GM23248 (cell line): ENCODE results near the gene CELF1. TPM values are rescaled to one million over a fixed set of nuclear protein-coding genes. Genes with fewer than 3 reads are reported as not detected.

Source experiments
- DNase-seq: peaks from one replicate; pipeline ENCODE4 v3.0.0-alpha.2; 2015
- H2AFZ ChIP-seq: fragments of 200-600 bp; sonication (generic); 2 replicates; pipeline ENCODE4 v1.6.1; 2016; ENCODE audit warnings: antibody characterized with exemption
- H3F3A ChIP-seq: fragments of 200-600 bp; sonication (generic); 2 replicates; pipeline ENCODE4 v1.6.1; 2016; ENCODE audit warnings: mild to moderate bottlenecking, antibody characterized with exemption, mixed run types; ENCODE audit not compliant: insufficient read depth
- H3K27ac ChIP-seq: fragments of 200-600 bp; sonication (generic); 2 replicates; pipeline ENCODE4 v1.5.1; 2016; ENCODE audit warnings: mild to moderate bottlenecking
- H3K27me3 ChIP-seq: fragments of 200-600 bp; sonication (generic); replicated peaks from 2 replicates; pipeline ENCODE4 v1.6.1; 2016; ENCODE audit warnings: mild to moderate bottlenecking; ENCODE audit not compliant: insufficient read depth
- H3K36me3 ChIP-seq: fragments of 200-600 bp; sonication (generic); 2 replicates; pipeline ENCODE4 v1.6.1; 2016; ENCODE audit warnings: low read depth, mild to moderate bottlenecking
- H3K4me1 ChIP-seq: fragments of 200-600 bp; sonication (generic); 2 replicates; pipeline ENCODE4 v1.6.1; 2016; ENCODE audit warnings: mild to moderate bottlenecking; ENCODE audit not compliant: insufficient read depth
- H3K4me2 ChIP-seq: fragments of 200-600 bp; sonication (generic); one replicate; pipeline ENCODE4 v1.6.1; 2016; ENCODE audit warnings: mild to moderate bottlenecking; ENCODE audit not compliant: unreplicated experiment
- H3K4me3 ChIP-seq: fragments of 200-600 bp; sonication (generic); 2 replicates; pipeline ENCODE4 v1.5.1; 2016; ENCODE audit warnings: mild to moderate bottlenecking
- H3K79me2 ChIP-seq: fragments of 200-600 bp; sonication (generic); 2 replicates; pipeline ENCODE4 v1.6.1; 2016; ENCODE audit warnings: mild to moderate bottlenecking; ENCODE audit not compliant: insufficient read depth
- H3K9ac ChIP-seq: fragments of 200-600 bp; sonication (generic); 2 replicates; pipeline ENCODE4 v1.6.1; 2016; ENCODE audit warnings: mild to moderate bottlenecking
- H3K9me2 ChIP-seq: fragments of 200-600 bp; sonication (generic); 2 replicates; pipeline ENCODE4 v1.6.1; 2016; ENCODE audit warnings: mixed run types, mild to moderate bottlenecking, moderate library complexity; ENCODE audit not compliant: insufficient read depth
- H3K9me3 ChIP-seq: fragments of 200-600 bp; sonication (generic); one replicate; pipeline ENCODE4 v1.6.1; 2017; ENCODE audit warnings: low read depth
- H4K20me1 ChIP-seq: fragments of 200-600 bp; sonication (generic); 2 replicates; pipeline ENCODE4 v1.6.0; 2016; ENCODE audit not compliant: insufficient read depth
- EZH2 ChIP-seq: fragments of 200-600 bp; sonication (generic); IDR thresholded peaks from 2 replicates; pipeline ENCODE4 v1.6.1; 2018; ENCODE audit warnings: antibody characterized with exemption, mild to moderate bottlenecking; ENCODE audit not compliant: insufficient read depth, poor library complexity, severe bottlenecking
- EZH2phosphoT487 ChIP-seq: fragments of 200-600 bp; sonication (generic); IDR thresholded peaks from 2 replicates; pipeline ENCODE4 v1.6.1; 2018; ENCODE audit warnings: antibody characterized with exemption, moderate library complexity, mild to moderate bottlenecking, low read depth; ENCODE audit not compliant: insufficient read depth
- WGBS, 2 experiments: methylation state at CpG; one replicate each; pipeline ENCODE4 v1.1.6; 2015 to 2017; ENCODE audit warnings: low lambda C conversion rate in 2 of 2, low coverage in 1 of 2; ENCODE audit errors: missing lambda C conversion rate in 2 of 2; 5-methylcytosine and 5-hydroxymethylcytosine counted together
- in situ Hi-C: fragments of 300-500 bp; cut with MboI; formaldehyde crosslinking; loops from 2 replicates; pipeline ENCODE4 v1.15.0; 2020
- polyA plus RNA-seq: library from polyadenylated mRNA; unstranded; fragments of >200 nt; fragmentation: Nextera tagmentation; extraction: Ambion mirVana; gene quantifications from 2 replicates; pipeline ENCODE4 v1.2.1, GENCODE V29; 2016
- total RNA-seq: library from RNA; depleted of rRNA; stranded (reverse); fragments of >200 nt; shearing (Covaris generic); gene quantifications from 2 replicates; pipeline ENCODE4 v1.2.3, GENCODE V29; 2014

CELF1 gene
- total and polyA plus RNA-seq, 2 experiments from 2014 or later = 51.7 to 70.9 TPM

- H4K20me1 ChIP-seq = no peaks in the 10 kb centered on the region; the same call in 1 of the 2 replicates
- H3K4me3 ChIP-seq = no peak overlapping the region
- H3K27me3 ChIP-seq = no peaks in the 10 kb centered on the region
- H3K9ac ChIP-seq = no peak overlapping the region
- peaks cover 7% of the 10 kb centered on the region; the same call in 1 of the 2 replicates for H3F3A ChIP-seq
- no peak overlapping the region for H2AFZ ChIP-seq
- no peaks in the 10 kb centered on the region for H3K9me2 ChIP-seq
- 93 to 96% methylated on average over 6 of the region's 6 CpGs for WGBS, 2 experiments
- peaks cover 36% of the 10 kb centered on the region for H3K36me3 ChIP-seq
- no peaks in the 10 kb centered on the region for H3K9me3 ChIP-seq
- peaks cover 87% of the 10 kb centered on the region for H3K79me2 ChIP-seq
- TF ChIP-seq EZH2 (no peak), EZH2phosphoT487 (no peak)
- DNase-seq = no peak
- H3K4me1 ChIP-seq = peaks cover 7% of the 10 kb centered on the region
- no peak overlapping the region for H3K4me2 ChIP-seq
- in situ Hi-C loops = no loop called here
- H3K27ac ChIP-seq = peak overlapping the region; percentile 9; the same call in 1 of the 2 replicates
Measured at GRCh38 chr11:47488674-47489394, 64.1 kb downstream of the CELF1 start.

GRCh38 chr11:47488111-47488510, 64.8 kb downstream of the CELF1 start:
- peaks cover 87% of the 10 kb centered on the region for H3K79me2 ChIP-seq
- H3F3A ChIP-seq = peaks cover 13% of the 10 kb centered on the region; the same call in 1 of the 2 replicates
- no peak overlapping the region for H3K9ac ChIP-seq
- no peak overlapping the region for H3K4me2 ChIP-seq
- H2AFZ ChIP-seq = no peak overlapping the region
- in situ Hi-C loops = no loop called here
- WGBS, 2 experiments = 97 to 100% methylated on average over 3 of the region's 3 CpGs
- H3K36me3 ChIP-seq = peaks cover 43% of the 10 kb centered on the region
- H4K20me1 ChIP-seq = no peaks in the 10 kb centered on the region; the same call in 1 of the 2 replicates
- TF ChIP-seq EZH2phosphoT487 = no peak
- no peak for TF ChIP-seq EZH2
- peaks cover 7% of the 10 kb centered on the region for H3K4me1 ChIP-seq
- no peak overlapping the region for H3K27ac ChIP-seq
- H3K4me3 ChIP-seq = no peak overlapping the region
- no peaks in the 10 kb centered on the region for H3K9me2 ChIP-seq
- no peak for DNase-seq
- H3K27me3 ChIP-seq = no peaks in the 10 kb centered on the region
- H3K9me3 ChIP-seq = no peaks in the 10 kb centered on the region

- 94 to 99% methylated on average over 2 of the region's 2 CpGs for WGBS, 2 experiments
- in situ Hi-C loops = no loop called here
- no peak overlapping the region for H3K27ac ChIP-seq
- no peaks in the 10 kb centered on the region for H3K27me3 ChIP-seq
- H3F3A ChIP-seq = peaks cover 13% of the 10 kb centered on the region; the same call in 1 of the 2 replicates
- TF ChIP-seq EZH2phosphoT487 (no peak), EZH2 (no peak)
- H3K79me2 ChIP-seq = peaks cover 81% of the 10 kb centered on the region
- H3K9ac ChIP-seq = no peak overlapping the region
- no peaks in the 10 kb centered on the region for H3K9me3 ChIP-seq
- H3K9me2 ChIP-seq = no peaks in the 10 kb centered on the region
- H3K4me1 ChIP-seq = peaks cover 7% of the 10 kb centered on the region
- no peak overlapping the region for H2AFZ ChIP-seq
- no peak overlapping the region for H3K4me3 ChIP-seq
- H3K36me3 ChIP-seq = peaks cover 50% of the 10 kb centered on the region
- H3K4me2 ChIP-seq = no peak overlapping the region
- no peaks in the 10 kb centered on the region; the same call in 1 of the 2 replicates for H4K20me1 ChIP-seq
- no peak for DNase-seq
Measured at GRCh38 chr11:47487421-47487820, 65.5 kb downstream of the CELF1 start.

GRCh38 chr11:47485107-47485506, 67.8 kb downstream of the CELF1 start:
- H3K27ac ChIP-seq = no peak overlapping the region
- H4K20me1 ChIP-seq = no peaks in the 10 kb centered on the region; the same call in 1 of the 2 replicates
- DNase-seq = no peak
- H3K4me1 ChIP-seq = peaks cover 7% of the 10 kb centered on the region
- H3K4me3 ChIP-seq = no peak overlapping the region
- in situ Hi-C loops = no loop called here
- peaks cover 19% of the 10 kb centered on the region; the same call in 1 of the 2 replicates for H3F3A ChIP-seq
- no peak overlapping the region for H2AFZ ChIP-seq
- TF ChIP-seq EZH2 (no peak), EZH2phosphoT487 (no peak)
- H3K9ac ChIP-seq = no peak overlapping the region
- 98 to 99% methylated on average over 7 of the region's 7 CpGs for WGBS, 2 experiments
- no peaks in the 10 kb centered on the region for H3K27me3 ChIP-seq
- peaks cover 66% of the 10 kb centered on the region for H3K36me3 ChIP-seq
- H3K9me3 ChIP-seq = no peaks in the 10 kb centered on the region
- H3K9me2 ChIP-seq = no peaks in the 10 kb centered on the region
- no peak overlapping the region for H3K4me2 ChIP-seq
- peaks cover 58% of the 10 kb centered on the region for H3K79me2 ChIP-seq
